K562 (cell line): Measurements from ENCODE around the gene FAM110D. TPM values are rescaled to one million over a fixed set of nuclear protein-coding genes. Genes with fewer than 3 reads are reported as not detected.

ENCODE experiments used
- PRDM10 ChIP-seq: fragments of 450-650 bp; IDR thresholded peaks from 2 replicates; pipeline ENCODE4 v1.6.1; 2018; ENCODE audit not compliant: partially characterized antibody
- SAFB2 ChIP-seq: fragments of 200-400 bp; formaldehyde crosslinking; IDR thresholded peaks from 2 replicates; pipeline ENCODE4 v1.6.1; 2018; ENCODE audit warnings: borderline replicate concordance, low read length, low read depth, moderate library complexity; ENCODE audit not compliant: severe bottlenecking
- ZBTB12 ChIP-seq: fragments of 250-450 bp; sonication (Bioruptor Pico); IDR thresholded peaks from 2 replicates; pipeline ENCODE4 v1.4.0; 2020
- ZNF277 ChIP-seq: fragments of 250-450 bp; sonication (Bioruptor Pico); IDR thresholded peaks from 2 replicates; pipeline ENCODE4 v1.8.0; 2022; ENCODE audit warnings: inconsistent platforms, mild to moderate bottlenecking, moderate library complexity, borderline replicate concordance
- polyA plus RNA-seq, 8 experiments: library from polyadenylated mRNA; depleted of rRNA in 4 of 8; stranded (reverse) in 5 of 8; unstranded in 3 of 8; fragments of >200 nt; fragmentation: Nextera tagmentation in 2 of 8; fragmentation: Illumina TruSeq in 1 of 8; extraction: Ambion mirVana in 2 of 8; extraction: Trizol in 1 of 8; gene quantifications; 2 replicates each; pipeline versions ENCODE4 v1.2.1 to v1.2.3, GENCODE V29; 2011 to 2014; ENCODE audit warnings: inconsistent platforms in 1 of 8, missing spikeins in 1 of 8
- total RNA-seq, 7 experiments: library from RNA; depleted of rRNA in 6 of 7; stranded (reverse); fragments of >200 nt in 6 of 7; fragmentation: Illumina TruSeq in 2 of 7; extraction: Trizol in 2 of 7; gene quantifications; 2 replicates each; pipeline versions ENCODE4 v1.2.1 to v1.2.3, GENCODE V29; 2011 to 2021; ENCODE audit warnings: low replicate concordance in 1 of 7
- TF ChIP-seq, protein P1 (sequence below): fragments of 450-650 bp; IDR thresholded peaks from 2 replicates; pipeline ENCODE4 v1.6.1; 2016; ENCODE audit warnings: borderline replicate concordance
- TF ChIP-seq, protein P2 (sequence below): fragments of 250-450 bp; sonication (Bioruptor Pico); IDR thresholded peaks from 2 replicates; pipeline ENCODE4 v1.9.0; 2021; ENCODE audit warnings: mild to moderate bottlenecking, inconsistent platforms

FAM110D gene
- total and polyA plus RNA-seq, 9 of the 15 experiments (the other 6 are each of a cell fraction or from before 2014, with no cell fraction given), result 0.04 to 1.1 (median 0.33) TPM

GRCh38 chr1:26148887-26149286 lies 10.0 kb upstream of the FAM110D start (continued):
- no peak for TF ChIP-seq ZNF277 (CRISPR knock-in tag)
- TF ChIP-seq SAFB2, result no peak
- TF ChIP-seq, protein P1, sequence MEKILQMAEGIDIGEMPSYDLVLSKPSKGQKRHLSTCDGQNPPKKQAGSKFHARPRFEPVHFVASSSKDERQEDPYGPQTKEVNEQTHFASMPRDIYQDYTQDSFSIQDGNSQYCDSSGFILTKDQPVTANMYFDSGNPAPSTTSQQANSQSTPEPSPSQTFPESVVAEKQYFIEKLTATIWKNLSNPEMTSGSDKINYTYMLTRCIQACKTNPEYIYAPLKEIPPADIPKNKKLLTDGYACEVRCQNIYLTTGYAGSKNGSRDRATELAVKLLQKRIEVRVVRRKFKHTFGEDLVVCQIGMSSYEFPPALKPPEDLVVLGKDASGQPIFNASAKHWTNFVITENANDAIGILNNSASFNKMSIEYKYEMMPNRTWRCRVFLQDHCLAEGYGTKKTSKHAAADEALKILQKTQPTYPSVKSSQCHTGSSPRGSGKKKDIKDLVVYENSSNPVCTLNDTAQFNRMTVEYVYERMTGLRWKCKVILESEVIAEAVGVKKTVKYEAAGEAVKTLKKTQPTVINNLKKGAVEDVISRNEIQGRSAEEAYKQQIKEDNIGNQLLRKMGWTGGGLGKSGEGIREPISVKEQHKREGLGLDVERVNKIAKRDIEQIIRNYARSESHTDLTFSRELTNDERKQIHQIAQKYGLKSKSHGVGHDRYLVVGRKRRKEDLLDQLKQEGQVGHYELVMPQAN, result no peak
- no peak for TF ChIP-seq ZBTB12 (CRISPR knock-in tag)
- TF ChIP-seq PRDM10, result no peak
- TF ChIP-seq, protein P2, sequence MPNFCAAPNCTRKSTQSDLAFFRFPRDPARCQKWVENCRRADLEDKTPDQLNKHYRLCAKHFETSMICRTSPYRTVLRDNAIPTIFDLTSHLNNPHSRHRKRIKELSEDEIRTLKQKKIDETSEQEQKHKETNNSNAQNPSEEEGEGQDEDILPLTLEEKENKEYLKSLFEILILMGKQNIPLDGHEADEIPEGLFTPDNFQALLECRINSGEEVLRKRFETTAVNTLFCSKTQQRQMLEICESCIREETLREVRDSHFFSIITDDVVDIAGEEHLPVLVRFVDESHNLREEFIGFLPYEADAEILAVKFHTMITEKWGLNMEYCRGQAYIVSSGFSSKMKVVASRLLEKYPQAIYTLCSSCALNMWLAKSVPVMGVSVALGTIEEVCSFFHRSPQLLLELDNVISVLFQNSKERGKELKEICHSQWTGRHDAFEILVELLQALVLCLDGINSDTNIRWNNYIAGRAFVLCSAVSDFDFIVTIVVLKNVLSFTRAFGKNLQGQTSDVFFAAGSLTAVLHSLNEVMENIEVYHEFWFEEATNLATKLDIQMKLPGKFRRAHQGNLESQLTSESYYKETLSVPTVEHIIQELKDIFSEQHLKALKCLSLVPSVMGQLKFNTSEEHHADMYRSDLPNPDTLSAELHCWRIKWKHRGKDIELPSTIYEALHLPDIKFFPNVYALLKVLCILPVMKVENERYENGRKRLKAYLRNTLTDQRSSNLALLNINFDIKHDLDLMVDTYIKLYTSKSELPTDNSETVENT (CRISPR knock-in tag), result no peak
